IMR-90 (cell line): ENCODE measurements around the gene ANO8. TPM values are rescaled to one million over a fixed set of nuclear protein-coding genes. Genes with fewer than 3 reads are reported as not detected.

Source experiments
- BHLHE40 ChIP-seq: fragments of 150-350 bp; IDR thresholded peaks from 2 replicates; pipeline ENCODE4 v1.6.1; 2016; ENCODE audit warnings: mild to moderate bottlenecking, low read depth, low read length
- MAFK ChIP-seq: IDR thresholded peaks from 2 replicates; pipeline ENCODE4 v1.6.1; 2012; ENCODE audit warnings: low read depth, low read length, improper control_type of control experiment
- MXI1 ChIP-seq: IDR thresholded peaks from 2 replicates; pipeline ENCODE4 v1.6.1; 2012; ENCODE audit warnings: low read depth, mild to moderate bottlenecking, low read length, moderate library complexity, borderline replicate concordance
- POLR2A ChIP-seq: IDR thresholded peaks from 2 replicates; pipeline ENCODE4 v1.6.1; 2012; ENCODE audit warnings: mild to moderate bottlenecking, low read depth, low read length
- RAD21 ChIP-seq: IDR thresholded peaks from 2 replicates; pipeline ENCODE4 v1.6.1; 2012; ENCODE audit warnings: low read length, improper control_type of control experiment
- RCOR1 ChIP-seq: IDR thresholded peaks from 2 replicates; pipeline ENCODE4 v1.6.1; 2012; ENCODE audit warnings: mild to moderate bottlenecking, low read length, improper control_type of control experiment; ENCODE audit not compliant: insufficient replicate concordance
- polyA plus RNA-seq, 3 experiments: library from polyadenylated mRNA; depleted of rRNA; stranded (reverse); fragments of >200 nt; gene quantifications; 2 replicates each; pipeline ENCODE4 v1.2.3, GENCODE V29; 2012; ENCODE audit warnings: low replicate concordance in 1 of 3
- total RNA-seq: library from RNA; depleted of rRNA; stranded (reverse); fragments of >200 nt; gene quantifications from 2 replicates; pipeline ENCODE4 v1.2.3, GENCODE V29; 2012

The ANO8 gene
- total and polyA plus RNA-seq, 2 of the 4 experiments (the other 2 are of a cell fraction) = 1.6 to 5.6 TPM

GRCh38 chr19:17303167-17303939 is 31.3 kb downstream of the ANO8 start, which contains the start of gene ABHD8 (continued):
- no peak for TF ChIP-seq POLR2A
- TF ChIP-seq MXI1 = no peak
- no peak for TF ChIP-seq MAFK
- no peak for TF ChIP-seq RCOR1
- 0 out of 2 replicates have a peak, but pooled peaks have one; percentile 9 for TF ChIP-seq BHLHE40
- TF ChIP-seq RAD21 = 0 out of 2 replicates have a peak, but pooled peaks have one; percentile 10
